SK-N-SH (cell line): Measurements from ENCODE around the gene GALR2. TPM values are rescaled to one million over a fixed set of nuclear protein-coding genes. Genes with fewer than 3 reads are reported as not detected.

ENCODE experiments used
- CTCF ChIA-PET: fragments of 300-600, 350-600 bp; formaldehyde crosslinking; extraction: SDS; loops from one replicate; lab custom pipeline; 2021; lab: Yijun Ruan, JAX
- POLR2A ChIA-PET: fragments of 350-600 bp; sonication (Branson Sonifier 250); formaldehyde crosslinking; extraction: SDS; loops from one replicate; lab custom pipeline; 2020; ENCODE audit warnings: antibody characterized with exemption, inconsistent platforms; lab: Yijun Ruan, JAX
- DNase-seq: peaks from one replicate; pipeline ENCODE4 v3.0.0; 2012
- H2AFZ ChIP-seq: fragments of 200-600 bp; sonication (generic); 2 replicates; pipeline ENCODE4 v1.8.1; 2016; ENCODE audit warnings: antibody characterized with exemption, mild to moderate bottlenecking, low read depth
- H3F3A ChIP-seq: fragments of 200-600 bp; sonication (generic); replicated peaks from 2 replicates; pipeline ENCODE3; 2016; ENCODE audit warnings: antibody characterized with exemption, mild to moderate bottlenecking; ENCODE audit not compliant: insufficient read depth
- H3K27ac ChIP-seq, 2 experiments: fragments of 200-500 bp in 1 of 2; fragments of 200-600 bp in 1 of 2; sonication (Bioruptor generic) in 1 of 2; sonication (generic), shearing (Covaris generic) in 1 of 2; 2 replicates each; pipeline versions ENCODE4 v1.5.1 to v1.6.1; 2014 to 2016; ENCODE audit warnings: low read depth in 2 of 2, inconsistent platforms in 1 of 2, low read length in 1 of 2, mild to moderate bottlenecking in 1 of 2, mixed read lengths in 1 of 2
- H3K27me3 ChIP-seq: fragments of 200-600 bp; sonication (generic), shearing (Covaris generic); 2 replicates; pipeline ENCODE4 v1.6.1; 2016; ENCODE audit warnings: mixed run types; ENCODE audit not compliant: insufficient read depth
- H3K36me3 ChIP-seq, 2 experiments: fragments of 200-500 bp in 1 of 2; fragments of 200-600 bp in 1 of 2; sonication (Bioruptor generic) in 1 of 2; sonication (generic) in 1 of 2; replicated peaks in 1 of 2; 2 replicates each; pipeline versions ENCODE3 to v1.5.1; 2014 to 2016; ENCODE audit warnings: low read length in 1 of 2, mild to moderate bottlenecking in 1 of 2; ENCODE audit not compliant: insufficient read depth in 2 of 2, control insufficient read depth in 1 of 2
- H3K4me1 ChIP-seq, 2 experiments: fragments of 200-500 bp in 1 of 2; fragments of 200-600 bp in 1 of 2; sonication (Bioruptor generic) in 1 of 2; sonication (generic), shearing (Covaris generic) in 1 of 2; 2 replicates each; pipeline versions ENCODE4 v1.5.1 to v1.6.1; 2014 to 2016; ENCODE audit warnings: low read depth in 1 of 2, low read length in 1 of 2, mixed run types in 1 of 2; ENCODE audit not compliant: insufficient read depth in 2 of 2, control insufficient read depth in 1 of 2
- H3K4me2 ChIP-seq: fragments of 200-600 bp; sonication (generic), shearing (Covaris generic); 2 replicates; pipeline ENCODE4 v1.6.1; 2017; ENCODE audit warnings: mixed run types
- H3K4me3 ChIP-seq, 2 experiments: fragments of 200-500 bp in 1 of 2; fragments of 200-600 bp in 1 of 2; sonication (Bioruptor generic) in 1 of 2; sonication (generic), shearing (Covaris generic) in 1 of 2; 2 replicates each; pipeline versions ENCODE4 v1.5.1 to v1.8.1; 2014 to 2016; ENCODE audit warnings: low read depth in 2 of 2, inconsistent platforms in 1 of 2, low read length in 1 of 2, mild to moderate bottlenecking in 1 of 2, mixed read lengths in 1 of 2, moderate library complexity in 1 of 2
- H3K79me2 ChIP-seq: fragments of 200-600 bp; sonication (generic); 2 replicates; pipeline ENCODE4 v1.8.1; 2017; ENCODE audit warnings: mild to moderate bottlenecking; ENCODE audit not compliant: insufficient read depth
- H3K9ac ChIP-seq: fragments of 200-600 bp; sonication (generic); 2 replicates; pipeline ENCODE4 v1.6.1; 2017; ENCODE audit warnings: mixed run types
- H3K9me2 ChIP-seq: fragments of 200-600 bp; sonication (generic); 2 replicates; pipeline ENCODE4 v1.6.1; 2017; ENCODE audit warnings: mixed run types
- H3K9me3 ChIP-seq: fragments of 200-600 bp; sonication (generic); 2 replicates; pipeline ENCODE4 v1.6.1; 2017; ENCODE audit warnings: mixed run types, mild to moderate bottlenecking, moderate library complexity
- H4K20me1 ChIP-seq: fragments of 200-600 bp; sonication (generic); 2 replicates; pipeline ENCODE4 v1.6.1; 2017; ENCODE audit warnings: mild to moderate bottlenecking, mixed run types; ENCODE audit not compliant: insufficient read depth
- EZH2phosphoT487 ChIP-seq: fragments of 200-600 bp; sonication (generic); IDR thresholded peaks from 2 replicates; pipeline ENCODE4 v1.6.1; 2017; ENCODE audit warnings: low read depth, mixed run types, mild to moderate bottlenecking, antibody characterized with exemption, moderate library complexity, borderline replicate concordance
- FOSL2 ChIP-seq: IDR thresholded peaks from 2 replicates; pipeline ENCODE4 v1.4.0; 2012; ENCODE audit warnings: low read depth, mild to moderate bottlenecking, moderate library complexity, borderline replicate concordance
- FOXJ3 ChIP-seq: sonication (generic); formaldehyde crosslinking; IDR thresholded peaks from 2 replicates; pipeline ENCODE4 v1.5.1; 2020; ENCODE audit warnings: mild to moderate bottlenecking, missing genetic modification reagents
- GABPA ChIP-seq: IDR thresholded peaks from 2 replicates; pipeline ENCODE4 v1.4.0; 2012; ENCODE audit warnings: low read depth, mild to moderate bottlenecking
- MEF2A ChIP-seq: IDR thresholded peaks from 2 replicates; pipeline ENCODE4 v1.4.0; 2012; ENCODE audit warnings: low read depth, borderline replicate concordance
- MXI1 ChIP-seq: IDR thresholded peaks from 2 replicates; pipeline ENCODE4 v1.6.1; 2012; ENCODE audit warnings: mild to moderate bottlenecking, low read depth, low read length, improper control_type of control experiment
- NFIC ChIP-seq: IDR thresholded peaks from 2 replicates; pipeline ENCODE4 v1.4.0; 2012; ENCODE audit warnings: borderline replicate concordance
- POLR2AphosphoS5 ChIP-seq: IDR thresholded peaks from 2 replicates; pipeline ENCODE4 v1.6.1; 2012; ENCODE audit warnings: low read depth, low read length
- RAD21 ChIP-seq: IDR thresholded peaks from 2 replicates; pipeline ENCODE4 v1.6.1; 2012; ENCODE audit warnings: mild to moderate bottlenecking, low read length
- RFX5 ChIP-seq: IDR thresholded peaks from 2 replicates; pipeline ENCODE4 v1.6.1; 2012; ENCODE audit warnings: mild to moderate bottlenecking, improper control_type of control experiment, low read length
- RXRA ChIP-seq: IDR thresholded peaks from 2 replicates; pipeline ENCODE4 v1.4.0; 2012; ENCODE audit warnings: low read depth, mild to moderate bottlenecking, borderline replicate concordance
- TAF1 ChIP-seq: IDR thresholded peaks from 2 replicates; pipeline ENCODE4 v1.6.1; 2012; ENCODE audit warnings: low read depth, mild to moderate bottlenecking, low read length, moderate library complexity, borderline replicate concordance
- TCF12 ChIP-seq: IDR thresholded peaks from 2 replicates; pipeline ENCODE4 v1.4.0; 2012
- TEAD4 ChIP-seq: IDR thresholded peaks from 2 replicates; pipeline ENCODE4 v1.4.0; 2012; ENCODE audit warnings: mild to moderate bottlenecking, borderline replicate concordance; ENCODE audit not compliant: insufficient read depth
- YY1 ChIP-seq: IDR thresholded peaks from 2 replicates; pipeline ENCODE4 v1.4.0; 2012; ENCODE audit warnings: low read depth, mild to moderate bottlenecking
- WGBS: methylation state at CpG from one replicate; pipeline ENCODE4 v1.1.6; 2017; ENCODE audit warnings: low lambda C conversion rate; 5-methylcytosine and 5-hydroxymethylcytosine counted together
- polyA plus RNA-seq, 3 experiments: library from polyadenylated mRNA; depleted of rRNA; stranded (reverse); fragments of >200 nt; gene quantifications; 2 replicates each; pipeline ENCODE4 v1.2.3, GENCODE V29; 2012
- TF ChIP-seq, protein P1 (sequence below): fragments of 150-350 bp; IDR thresholded peaks from 2 replicates; pipeline ENCODE4 v1.6.1; 2017; ENCODE audit warnings: antibody characterized with exemption, low read length, low read depth, borderline replicate concordance
- TF ChIP-seq, protein P2 (sequence below): IDR thresholded peaks from 2 replicates; pipeline ENCODE4 v1.4.0; 2012; ENCODE audit warnings: low read depth
- TF ChIP-seq, protein P3 (sequence below): IDR thresholded peaks from 2 replicates; pipeline ENCODE4 v1.4.0; 2012; ENCODE audit warnings: low read depth, borderline replicate concordance
- TF ChIP-seq, protein P4 (sequence below): fragments of 200-600 bp; sonication (generic); IDR thresholded peaks from 2 replicates; pipeline ENCODE4 v1.6.1; 2017; ENCODE audit warnings: antibody characterized with exemption, mild to moderate bottlenecking, moderate library complexity
- TF ChIP-seq, protein P5 (sequence below): IDR thresholded peaks from 2 replicates; pipeline ENCODE4 v1.6.1; 2012; ENCODE audit warnings: mild to moderate bottlenecking, low read depth, low read length, moderate library complexity
- TF ChIP-seq, protein P6 (sequence below): IDR thresholded peaks from 2 replicates; pipeline ENCODE4 v1.4.0; 2012; ENCODE audit warnings: low read depth, borderline replicate concordance

GALR2 gene
- polyA plus RNA-seq, 1 of the 3 experiments (the other 2 are of a cell fraction): 0.05 TPM

DNA sequence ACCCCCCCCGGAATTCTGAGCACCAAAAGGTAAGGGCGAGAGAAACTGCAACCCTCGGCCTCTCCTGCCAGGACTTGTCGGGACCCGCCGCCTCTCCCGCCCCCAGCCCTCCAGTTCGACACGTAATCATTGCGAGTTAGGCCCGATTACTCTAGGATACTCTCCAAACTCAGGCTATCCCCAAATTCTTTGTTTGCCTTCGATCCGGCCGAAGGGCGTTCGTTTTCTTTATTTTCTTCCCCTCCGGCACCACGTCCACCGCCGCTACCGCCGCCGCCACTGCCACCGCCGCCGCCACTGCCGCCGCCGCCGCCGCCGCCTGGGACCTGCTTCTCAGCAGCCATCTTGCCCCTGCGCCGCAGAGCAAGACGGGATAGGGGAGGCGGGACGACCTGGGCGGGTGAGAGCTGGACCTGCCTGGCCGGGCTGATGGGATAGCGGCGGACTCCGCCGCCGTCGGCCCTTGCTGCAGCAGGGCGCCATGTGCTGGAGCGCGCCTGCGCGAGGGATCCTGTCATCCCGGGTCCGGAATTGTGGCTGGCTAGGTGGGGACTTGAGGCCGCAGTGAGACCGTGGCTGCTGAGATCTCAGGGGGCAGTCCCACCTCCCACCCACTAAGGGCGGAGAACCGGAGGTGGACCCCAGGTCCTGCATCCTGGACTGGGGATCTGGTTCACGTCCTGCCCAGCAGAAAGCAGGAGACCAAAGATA, 2.3 kb upstream of the GALR2 start, which contains the start of gene SRP68:
TSS of gene SRP68 (minus strand) at position 370 of the 711 bp plus-strand sequence. CDS start at position 344, 26 bp downstream.
- H3K9ac ChIP-seq: peak within 1 kb of the TSS; percentile 85
- no peaks in the 10 kb centered on the region for H3K9me3 ChIP-seq
- peaks cover 1% of the 10 kb centered on the region for H3F3A ChIP-seq
- peak within 1 kb of the TSS; percentile 89 for H3K4me2 ChIP-seq
- peaks cover 0 to 17% of the 10 kb centered on the region in 2 experiments; a peak in 3 of 4 replicates for H3K4me1 ChIP-seq
- H3K9me2 ChIP-seq: no peaks in the 10 kb centered on the region
- H3K79me2 ChIP-seq: peaks cover 58% of the 10 kb centered on the region
- peaks cover 39% of the 10 kb centered on the region for H3K27me3 ChIP-seq
- H4K20me1 ChIP-seq: peaks cover 23% of the 10 kb centered on the region
- peak within 1 kb of the TSS; percentile 78 to 82 for H3K4me3 ChIP-seq
- peak within 1 kb of the TSS; percentile 41 to 63; a peak in 3 of 4 replicates for H3K27ac ChIP-seq
- ChIA-PET CTCF (interaction anchor here (0.8 to 3.4 kb wide), 5 partner anchors 9 to 471 kb away, joined by 3 to 14 read pairs (median 3); no protein-coding TSS in a partner anchor), POLR2A (interaction anchor here (0.7 to 1.0 kb wide), 3 partner anchors 23 to 58 kb away, joined by 3 read pairs; no protein-coding TSS in a partner anchor)
- peak; percentile 100 for DNase-seq
- peak within 1 kb of the TSS; percentile 97 for H2AFZ ChIP-seq
- WGBS: under 1% methylated on average over 57 of the region's 57 CpGs
- peaks cover 8 to 20% of the 10 kb centered on the region in 2 experiments for H3K36me3 ChIP-seq
- no peak for TF ChIP-seq RFX5
- TF ChIP-seq FOXJ3 (CRISPR knock-in tag): no peak
- no peak for TF ChIP-seq FOSL2
- peak; percentile 92 for TF ChIP-seq POLR2AphosphoS5
- peak; percentile 98 for TF ChIP-seq MXI1
- TF ChIP-seq NFIC: no peak
- peak; percentile 94 for TF ChIP-seq TAF1
- no peak for TF ChIP-seq EZH2phosphoT487
- TF ChIP-seq, protein P1, sequence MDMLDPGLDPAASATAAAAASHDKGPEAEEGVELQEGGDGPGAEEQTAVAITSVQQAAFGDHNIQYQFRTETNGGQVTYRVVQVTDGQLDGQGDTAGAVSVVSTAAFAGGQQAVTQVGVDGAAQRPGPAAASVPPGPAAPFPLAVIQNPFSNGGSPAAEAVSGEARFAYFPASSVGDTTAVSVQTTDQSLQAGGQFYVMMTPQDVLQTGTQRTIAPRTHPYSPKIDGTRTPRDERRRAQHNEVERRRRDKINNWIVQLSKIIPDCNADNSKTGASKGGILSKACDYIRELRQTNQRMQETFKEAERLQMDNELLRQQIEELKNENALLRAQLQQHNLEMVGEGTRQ: no peak
- peak; percentile 99 for TF ChIP-seq YY1
- TF ChIP-seq, protein P2, sequence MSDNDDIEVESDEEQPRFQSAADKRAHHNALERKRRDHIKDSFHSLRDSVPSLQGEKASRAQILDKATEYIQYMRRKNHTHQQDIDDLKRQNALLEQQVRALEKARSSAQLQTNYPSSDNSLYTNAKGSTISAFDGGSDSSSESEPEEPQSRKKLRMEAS: peak; percentile 93; the same call in 1 of the 2 replicates
- TF ChIP-seq, protein P3, sequence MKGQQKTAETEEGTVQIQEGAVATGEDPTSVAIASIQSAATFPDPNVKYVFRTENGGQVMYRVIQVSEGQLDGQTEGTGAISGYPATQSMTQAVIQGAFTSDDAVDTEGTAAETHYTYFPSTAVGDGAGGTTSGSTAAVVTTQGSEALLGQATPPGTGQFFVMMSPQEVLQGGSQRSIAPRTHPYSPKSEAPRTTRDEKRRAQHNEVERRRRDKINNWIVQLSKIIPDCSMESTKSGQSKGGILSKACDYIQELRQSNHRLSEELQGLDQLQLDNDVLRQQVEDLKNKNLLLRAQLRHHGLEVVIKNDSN: no peak; the same call in 1 of the 2 replicates
- TF ChIP-seq TEAD4: no peak
- TF ChIP-seq, protein P4, sequence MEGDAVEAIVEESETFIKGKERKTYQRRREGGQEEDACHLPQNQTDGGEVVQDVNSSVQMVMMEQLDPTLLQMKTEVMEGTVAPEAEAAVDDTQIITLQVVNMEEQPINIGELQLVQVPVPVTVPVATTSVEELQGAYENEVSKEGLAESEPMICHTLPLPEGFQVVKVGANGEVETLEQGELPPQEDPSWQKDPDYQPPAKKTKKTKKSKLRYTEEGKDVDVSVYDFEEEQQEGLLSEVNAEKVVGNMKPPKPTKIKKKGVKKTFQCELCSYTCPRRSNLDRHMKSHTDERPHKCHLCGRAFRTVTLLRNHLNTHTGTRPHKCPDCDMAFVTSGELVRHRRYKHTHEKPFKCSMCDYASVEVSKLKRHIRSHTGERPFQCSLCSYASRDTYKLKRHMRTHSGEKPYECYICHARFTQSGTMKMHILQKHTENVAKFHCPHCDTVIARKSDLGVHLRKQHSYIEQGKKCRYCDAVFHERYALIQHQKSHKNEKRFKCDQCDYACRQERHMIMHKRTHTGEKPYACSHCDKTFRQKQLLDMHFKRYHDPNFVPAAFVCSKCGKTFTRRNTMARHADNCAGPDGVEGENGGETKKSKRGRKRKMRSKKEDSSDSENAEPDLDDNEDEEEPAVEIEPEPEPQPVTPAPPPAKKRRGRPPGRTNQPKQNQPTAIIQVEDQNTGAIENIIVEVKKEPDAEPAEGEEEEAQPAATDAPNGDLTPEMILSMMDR: no peak
- no peak for TF ChIP-seq MEF2A
- peak; percentile 41; the same call in 1 of the 2 replicates for TF ChIP-seq GABPA
- TF ChIP-seq RAD21: 0 out of 2 replicates have a peak, but pooled peaks have one; percentile 8
- TF ChIP-seq, protein P5, sequence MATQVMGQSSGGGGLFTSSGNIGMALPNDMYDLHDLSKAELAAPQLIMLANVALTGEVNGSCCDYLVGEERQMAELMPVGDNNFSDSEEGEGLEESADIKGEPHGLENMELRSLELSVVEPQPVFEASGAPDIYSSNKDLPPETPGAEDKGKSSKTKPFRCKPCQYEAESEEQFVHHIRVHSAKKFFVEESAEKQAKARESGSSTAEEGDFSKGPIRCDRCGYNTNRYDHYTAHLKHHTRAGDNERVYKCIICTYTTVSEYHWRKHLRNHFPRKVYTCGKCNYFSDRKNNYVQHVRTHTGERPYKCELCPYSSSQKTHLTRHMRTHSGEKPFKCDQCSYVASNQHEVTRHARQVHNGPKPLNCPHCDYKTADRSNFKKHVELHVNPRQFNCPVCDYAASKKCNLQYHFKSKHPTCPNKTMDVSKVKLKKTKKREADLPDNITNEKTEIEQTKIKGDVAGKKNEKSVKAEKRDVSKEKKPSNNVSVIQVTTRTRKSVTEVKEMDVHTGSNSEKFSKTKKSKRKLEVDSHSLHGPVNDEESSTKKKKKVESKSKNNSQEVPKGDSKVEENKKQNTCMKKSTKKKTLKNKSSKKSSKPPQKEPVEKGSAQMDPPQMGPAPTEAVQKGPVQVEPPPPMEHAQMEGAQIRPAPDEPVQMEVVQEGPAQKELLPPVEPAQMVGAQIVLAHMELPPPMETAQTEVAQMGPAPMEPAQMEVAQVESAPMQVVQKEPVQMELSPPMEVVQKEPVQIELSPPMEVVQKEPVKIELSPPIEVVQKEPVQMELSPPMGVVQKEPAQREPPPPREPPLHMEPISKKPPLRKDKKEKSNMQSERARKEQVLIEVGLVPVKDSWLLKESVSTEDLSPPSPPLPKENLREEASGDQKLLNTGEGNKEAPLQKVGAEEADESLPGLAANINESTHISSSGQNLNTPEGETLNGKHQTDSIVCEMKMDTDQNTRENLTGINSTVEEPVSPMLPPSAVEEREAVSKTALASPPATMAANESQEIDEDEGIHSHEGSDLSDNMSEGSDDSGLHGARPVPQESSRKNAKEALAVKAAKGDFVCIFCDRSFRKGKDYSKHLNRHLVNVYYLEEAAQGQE: no peak
- no peak; the same call in 1 of the 2 replicates for TF ChIP-seq TCF12
- TF ChIP-seq, protein P6, sequence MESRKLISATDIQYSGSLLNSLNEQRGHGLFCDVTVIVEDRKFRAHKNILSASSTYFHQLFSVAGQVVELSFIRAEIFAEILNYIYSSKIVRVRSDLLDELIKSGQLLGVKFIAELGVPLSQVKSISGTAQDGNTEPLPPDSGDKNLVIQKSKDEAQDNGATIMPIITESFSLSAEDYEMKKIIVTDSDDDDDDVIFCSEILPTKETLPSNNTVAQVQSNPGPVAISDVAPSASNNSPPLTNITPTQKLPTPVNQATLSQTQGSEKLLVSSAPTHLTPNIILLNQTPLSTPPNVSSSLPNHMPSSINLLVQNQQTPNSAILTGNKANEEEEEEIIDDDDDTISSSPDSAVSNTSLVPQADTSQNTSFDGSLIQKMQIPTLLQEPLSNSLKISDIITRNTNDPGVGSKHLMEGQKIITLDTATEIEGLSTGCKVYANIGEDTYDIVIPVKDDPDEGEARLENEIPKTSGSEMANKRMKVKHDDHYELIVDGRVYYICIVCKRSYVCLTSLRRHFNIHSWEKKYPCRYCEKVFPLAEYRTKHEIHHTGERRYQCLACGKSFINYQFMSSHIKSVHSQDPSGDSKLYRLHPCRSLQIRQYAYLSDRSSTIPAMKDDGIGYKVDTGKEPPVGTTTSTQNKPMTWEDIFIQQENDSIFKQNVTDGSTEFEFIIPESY: no peak
- TF ChIP-seq RXRA: no peak
